Gastrocnemius medialis (tissue), 4 donors: ENCODE data around the gene LRRK1.

Experiments used
- POLR2A ChIP-seq, 2 donors: fragments of 450-650 bp; IDR thresholded peaks; one replicate each; pipeline ENCODE4 v1.6.1; 2017; ENCODE audit warnings: antibody characterized with exemption in 2 of 2, mild to moderate bottlenecking in 2 of 2, moderate library complexity in 2 of 2
- TF ChIP-seq, protein P1 (sequence below), 5 experiments: fragments of 450-650 bp in 3 of 5; fragments of 200-600 bp in 2 of 5; sonication (generic) in 2 of 5; IDR thresholded peaks in 4 of 5; conservative IDR thresholded peaks in 1 of 5; 1 replicate in 4 of 5; 2 replicates in 1 of 5; pipeline ENCODE4 v1.5.1; 2016 to 2019; ENCODE audit warnings: antibody characterized with exemption in 5 of 5, mild to moderate bottlenecking in 3 of 5, moderate library complexity in 3 of 5

GRCh38 chr15:101013769-101014675 is 94.9 kb downstream of the LRRK1 start:
- TF ChIP-seq, protein P1, sequence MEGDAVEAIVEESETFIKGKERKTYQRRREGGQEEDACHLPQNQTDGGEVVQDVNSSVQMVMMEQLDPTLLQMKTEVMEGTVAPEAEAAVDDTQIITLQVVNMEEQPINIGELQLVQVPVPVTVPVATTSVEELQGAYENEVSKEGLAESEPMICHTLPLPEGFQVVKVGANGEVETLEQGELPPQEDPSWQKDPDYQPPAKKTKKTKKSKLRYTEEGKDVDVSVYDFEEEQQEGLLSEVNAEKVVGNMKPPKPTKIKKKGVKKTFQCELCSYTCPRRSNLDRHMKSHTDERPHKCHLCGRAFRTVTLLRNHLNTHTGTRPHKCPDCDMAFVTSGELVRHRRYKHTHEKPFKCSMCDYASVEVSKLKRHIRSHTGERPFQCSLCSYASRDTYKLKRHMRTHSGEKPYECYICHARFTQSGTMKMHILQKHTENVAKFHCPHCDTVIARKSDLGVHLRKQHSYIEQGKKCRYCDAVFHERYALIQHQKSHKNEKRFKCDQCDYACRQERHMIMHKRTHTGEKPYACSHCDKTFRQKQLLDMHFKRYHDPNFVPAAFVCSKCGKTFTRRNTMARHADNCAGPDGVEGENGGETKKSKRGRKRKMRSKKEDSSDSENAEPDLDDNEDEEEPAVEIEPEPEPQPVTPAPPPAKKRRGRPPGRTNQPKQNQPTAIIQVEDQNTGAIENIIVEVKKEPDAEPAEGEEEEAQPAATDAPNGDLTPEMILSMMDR (IDR thresholded peaks at IDR 0.05 in 4 of 5, conservative IDR thresholded peaks at IDR 0.05 in 1 of 5): no peak
- no peak for TF ChIP-seq POLR2A (IDR thresholded peaks at IDR 0.05)
